GM19463 (cell line): ENCODE measurements around the gene RNH1.

ENCODE experiments used
- ATAC-seq: cut with Tn5 transposase; IDR thresholded peaks from one replicate; pipeline ENCODE4 v1.9.1; 2021; ENCODE audit warnings: mild to moderate bottlenecking, moderate library complexity; ENCODE audit not compliant: unreplicated experiment

Gene RNH1

GRCh38 chr11:460331-461199, 46.5 kb downstream of the RNH1 start:
- no peak for ATAC-seq

- ATAC-seq, result no peak
Measured at GRCh38 chr11:459511-460220, 47.4 kb downstream of the RNH1 start.

DNA sequence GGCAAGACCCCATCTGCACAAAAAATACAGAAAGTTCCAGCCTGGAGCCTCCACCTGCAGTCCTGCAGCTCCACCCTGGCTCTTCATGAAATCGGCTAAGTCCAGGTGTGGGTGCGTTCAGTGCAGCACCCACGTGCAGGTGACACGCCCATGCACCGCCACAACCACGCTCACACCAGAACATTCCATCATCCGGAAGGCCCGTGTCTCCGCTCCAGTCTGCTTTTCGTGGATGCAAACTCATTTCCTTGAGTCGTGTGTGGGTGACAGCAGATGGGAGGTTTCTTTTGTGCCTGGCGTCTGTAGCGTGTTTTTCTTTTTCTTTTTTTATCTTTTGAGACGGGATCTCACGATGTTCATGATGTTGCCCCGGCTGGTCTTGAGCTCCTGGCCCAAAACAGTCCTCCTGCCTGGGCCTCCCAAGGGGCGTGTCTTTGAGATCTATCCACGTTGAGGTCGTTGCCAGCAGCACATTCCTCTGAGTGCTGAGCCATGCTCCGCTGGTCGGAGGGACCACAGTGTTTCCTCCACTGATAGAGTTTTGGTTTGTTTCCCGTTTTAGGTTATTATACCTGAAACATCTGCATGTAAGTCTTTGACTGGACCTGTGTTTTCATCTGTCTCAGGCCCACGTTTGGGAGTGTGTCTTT, 49.8 kb downstream of the RNH1 start:
- no peak for ATAC-seq

DNA sequence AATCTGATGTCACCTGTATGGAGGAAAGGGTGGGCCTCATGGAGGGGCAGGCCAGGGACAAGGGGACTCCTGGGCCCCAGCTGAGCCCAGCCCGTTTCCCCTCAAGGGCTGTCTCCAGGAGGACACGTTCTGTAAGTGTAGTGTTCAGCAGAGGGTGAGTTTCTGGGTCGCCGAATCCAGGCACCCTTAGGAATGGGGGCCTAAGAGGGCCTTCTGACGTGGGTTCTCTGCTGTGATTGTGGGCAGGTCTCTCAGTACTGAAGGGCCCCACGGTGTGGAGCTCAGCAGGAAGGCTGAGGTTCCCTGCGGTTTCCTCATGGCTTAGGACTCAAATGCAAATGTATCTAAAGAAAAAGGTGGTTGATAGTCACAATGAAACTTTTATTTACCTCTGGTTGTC, 50.5 kb downstream of the RNH1 start:
- no peak for ATAC-seq

GRCh38 chr11:455566-456147, 51.4 kb downstream of the RNH1 start:
- ATAC-seq, result no peak

DNA sequence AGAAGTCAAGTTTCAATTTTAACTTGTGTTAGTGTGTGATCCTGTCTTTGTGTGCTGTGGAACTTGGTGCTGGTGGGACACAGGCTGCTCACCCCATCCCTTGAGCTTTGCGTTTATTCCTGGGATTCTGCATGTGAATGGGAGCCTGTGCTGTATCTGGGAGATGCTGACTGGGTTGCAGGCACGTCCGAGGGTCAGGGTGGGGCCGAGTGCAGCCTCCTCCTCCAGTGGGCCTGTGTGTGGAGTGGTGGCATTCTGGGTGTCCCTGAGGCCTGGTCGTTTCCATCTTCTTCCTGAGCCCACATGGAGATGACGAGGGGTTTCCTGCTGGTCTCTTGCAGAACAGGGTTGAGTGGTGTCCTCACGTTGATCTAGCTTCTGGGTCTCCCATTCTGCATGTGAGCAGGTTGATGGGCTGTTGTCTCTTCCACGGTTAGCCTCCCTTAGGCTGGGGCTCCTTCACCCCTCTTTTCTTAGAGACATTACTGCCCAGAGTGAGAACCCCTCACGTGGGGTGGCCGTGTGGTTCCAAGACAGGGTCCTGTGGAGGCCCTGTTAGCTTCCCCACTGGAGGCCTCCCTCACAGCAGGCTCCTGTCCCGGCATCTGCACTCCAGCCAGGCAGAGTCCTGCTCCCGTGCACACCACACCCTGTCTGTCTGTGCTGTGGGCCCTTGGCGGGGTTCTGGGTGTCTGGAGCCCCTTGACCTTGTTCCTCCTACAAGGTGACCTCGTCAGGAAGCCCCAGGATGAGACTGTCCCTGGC, 52.1 kb downstream of the RNH1 start:
- no peak for ATAC-seq

- no peak for ATAC-seq
Measured at GRCh38 chr11:454043-454442, 53.0 kb downstream of the RNH1 start.

GRCh38 chr11:453564-453963, 53.5 kb downstream of the RNH1 start:
- no peak for ATAC-seq

DNA sequence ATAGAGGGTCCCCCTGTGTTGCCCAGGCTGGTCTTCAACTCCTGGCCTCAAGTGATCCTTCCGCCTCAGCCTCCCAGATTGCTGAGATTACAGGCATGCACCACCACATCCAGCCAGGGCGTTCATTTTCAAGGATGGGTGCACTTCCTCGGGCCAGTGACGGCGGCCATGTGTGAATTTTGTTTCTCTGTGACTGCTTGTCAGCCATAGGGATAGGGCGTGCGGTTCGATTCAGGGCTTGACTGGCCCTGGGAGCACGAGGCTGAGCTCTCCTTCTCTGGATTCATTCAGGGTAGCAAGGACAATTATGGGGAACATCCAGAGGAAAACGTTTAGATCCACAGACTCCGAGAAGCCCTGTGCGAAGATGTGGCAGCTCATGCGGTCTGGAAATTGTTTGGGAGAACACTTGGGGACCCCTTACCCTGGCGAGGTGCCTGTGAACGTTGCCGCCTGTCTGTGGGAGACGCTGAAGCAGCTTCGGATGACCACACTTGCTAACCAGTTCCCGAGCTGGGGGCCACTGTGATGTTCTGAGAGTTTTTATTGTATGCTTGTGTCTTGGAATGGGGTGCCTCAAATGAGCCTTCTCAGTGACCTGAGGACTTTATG, 54.0 kb downstream of the RNH1 start:
- ATAC-seq, result no peak

DNA sequence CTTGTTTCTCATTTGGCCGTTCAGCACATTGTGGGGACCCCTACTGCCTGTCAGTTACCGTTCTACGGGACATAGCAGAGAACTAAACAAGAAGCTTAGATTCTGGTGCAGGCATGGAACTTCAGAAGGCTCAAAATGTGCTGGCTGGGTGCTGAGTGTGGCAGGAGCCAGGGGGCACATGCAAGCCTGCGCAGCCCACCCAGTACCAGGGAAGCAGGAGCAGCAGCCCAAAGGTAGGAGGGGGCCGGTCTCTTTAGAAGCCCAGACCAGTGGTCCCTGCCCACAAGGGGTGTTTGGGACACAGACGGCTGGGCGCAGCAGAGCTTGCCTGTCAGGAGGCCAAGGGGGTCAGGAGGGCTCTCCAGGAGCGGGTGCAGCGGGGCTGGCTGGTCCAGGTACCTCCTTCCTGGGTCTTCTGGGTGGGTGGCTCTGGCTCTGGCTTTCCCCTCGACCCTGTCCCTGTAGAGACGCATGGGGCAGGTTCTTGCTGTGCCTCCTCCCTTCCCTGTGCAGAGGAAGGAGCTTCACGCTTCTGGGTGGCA, 54.8 kb downstream of the RNH1 start:
- ATAC-seq, result no peak

DNA sequence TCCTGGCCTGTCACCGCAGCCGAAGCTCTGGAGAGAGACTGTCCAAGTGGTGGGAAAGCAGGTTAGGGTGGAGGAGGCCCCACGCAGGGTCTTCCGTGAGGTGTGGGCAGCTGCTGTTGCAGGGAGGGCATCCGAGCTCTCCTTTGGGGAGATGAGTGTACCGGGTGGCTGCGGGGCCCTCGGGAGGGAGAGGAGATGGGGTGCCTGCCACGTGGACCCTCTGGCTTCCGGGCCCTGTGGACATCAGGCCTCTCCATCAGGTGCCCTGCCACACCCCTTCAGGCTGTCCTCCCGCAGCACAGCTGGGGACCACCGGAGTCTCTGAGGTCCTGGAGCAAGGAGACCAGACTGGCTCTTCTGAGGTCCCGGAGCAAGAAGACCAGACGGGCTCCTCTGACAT, 55.3 kb downstream of the RNH1 start:
- ATAC-seq, result no peak

DNA sequence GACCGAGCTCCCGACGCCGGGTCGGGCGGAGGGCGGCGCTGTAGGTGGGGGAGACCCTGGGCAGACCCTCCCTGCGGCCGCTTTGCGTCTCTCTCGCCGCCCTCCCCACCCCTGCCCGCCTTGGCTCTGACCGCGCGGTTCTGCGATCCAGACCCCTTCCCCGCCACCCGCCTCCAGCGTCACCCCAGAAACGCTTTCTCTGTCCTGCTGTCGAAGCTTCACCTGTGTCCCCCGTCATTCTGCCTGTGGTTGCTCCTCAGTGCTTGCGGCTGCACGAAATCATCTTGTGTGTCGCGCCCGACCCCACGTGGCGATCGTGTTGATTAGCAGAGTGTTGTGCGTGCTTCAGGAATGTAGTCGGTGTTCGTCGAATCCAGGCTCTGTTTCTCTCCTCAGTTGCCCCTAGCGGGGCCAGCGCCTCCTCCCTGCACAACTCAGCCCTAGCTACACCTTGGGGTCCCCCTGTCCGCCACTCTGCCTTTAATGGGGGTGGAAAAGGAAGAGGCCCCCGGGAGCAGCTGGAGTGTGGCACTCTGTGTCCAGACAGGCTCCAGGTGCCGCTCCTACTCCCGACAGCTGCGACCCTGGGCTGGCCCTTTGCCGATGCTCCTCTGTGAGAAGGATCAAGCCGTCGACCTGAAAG, 56.1 kb downstream of the RNH1 start:
- ATAC-seq, result no peak

DNA sequence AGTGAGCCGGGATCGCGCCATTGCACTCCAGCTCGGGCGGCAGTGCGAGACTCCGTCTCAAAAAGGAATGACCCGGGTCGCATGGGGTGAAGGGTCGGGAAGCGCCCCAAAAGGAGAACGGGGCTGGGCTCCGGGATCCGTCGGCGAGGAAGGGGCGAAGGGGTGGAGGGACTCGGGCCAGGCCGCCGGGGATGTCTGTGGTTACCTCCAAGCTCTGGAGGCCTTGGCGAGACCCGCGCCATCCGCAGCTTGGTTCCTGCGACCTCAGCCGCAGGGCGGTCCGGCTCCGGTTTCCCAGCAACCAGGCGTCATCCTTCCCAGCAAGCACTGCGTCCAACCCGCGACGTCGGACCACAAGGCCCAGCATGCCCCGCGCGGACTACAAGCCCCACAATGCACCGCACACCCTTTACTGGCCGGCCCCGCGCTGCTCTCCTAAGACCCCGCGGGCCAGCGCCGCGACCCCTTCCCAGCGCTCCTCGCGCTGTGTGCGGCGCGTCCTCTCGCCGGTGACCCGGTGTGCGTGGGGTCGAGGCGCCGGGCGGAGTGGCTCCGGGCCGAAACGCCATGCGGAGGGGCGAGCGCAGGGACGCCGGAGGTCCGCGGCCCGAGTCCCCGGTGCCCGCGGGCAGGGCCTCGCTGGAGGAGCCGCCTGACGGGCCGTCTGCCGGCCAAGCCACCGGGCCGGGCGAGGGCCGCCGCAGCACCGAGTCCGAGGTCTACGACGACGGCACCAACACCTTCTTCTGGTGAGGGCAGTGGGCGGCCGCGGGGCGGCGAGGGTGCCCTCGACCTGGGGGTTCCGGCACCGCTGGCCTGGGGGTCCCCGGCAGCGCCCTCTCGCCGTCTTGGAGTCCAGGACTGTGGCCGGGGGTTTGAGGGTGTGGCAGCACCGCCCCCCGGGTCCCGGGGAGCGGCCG, 56.9 kb downstream of the RNH1 start, which contains the start of gene PTDSS2:
TSS of gene PTDSS2 (plus strand) at position 391 of the 920 bp plus-strand sequence. CDS start at position 568, 177 bp downstream.
- ATAC-seq, result peak; percentile 73

DNA sequence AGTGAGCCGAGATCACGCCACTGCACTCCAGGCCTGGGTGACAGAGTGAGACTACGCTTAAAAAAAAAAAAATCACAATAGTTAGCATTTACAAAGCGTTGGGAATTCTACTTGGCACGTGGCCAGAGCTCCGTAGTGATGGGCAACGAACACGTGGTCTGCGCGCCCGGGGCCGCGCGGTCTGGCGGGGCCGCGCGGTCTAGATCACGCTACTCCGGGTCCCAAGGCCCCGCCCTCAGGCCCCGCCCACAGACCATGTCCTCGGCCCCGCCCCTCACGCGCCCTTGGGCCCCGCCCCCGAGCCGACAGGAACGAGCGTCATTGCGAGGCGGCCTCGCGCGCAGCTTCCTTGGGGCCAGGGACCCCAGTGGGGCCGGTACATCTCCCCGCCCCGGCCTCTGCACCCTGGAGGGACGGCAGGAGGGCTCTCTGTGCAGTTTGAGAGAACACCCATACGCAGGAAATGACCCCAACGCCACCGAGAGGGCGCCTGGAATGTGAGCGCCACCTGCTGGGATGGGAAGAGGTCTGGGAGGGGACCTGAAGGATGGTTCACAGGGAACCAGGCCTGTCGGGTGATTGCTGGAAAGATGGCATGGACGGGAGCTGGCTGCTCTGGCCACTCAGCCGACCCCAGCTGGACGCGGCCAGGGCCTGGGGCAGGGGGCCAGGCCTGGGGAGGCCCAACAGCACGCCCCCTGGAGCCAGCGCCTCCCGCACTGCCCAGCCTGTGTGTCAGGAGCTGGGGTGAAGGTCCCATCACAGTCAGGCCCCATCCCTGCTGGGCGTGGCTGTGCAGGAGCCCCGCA, 58.9 kb downstream of the RNH1 start:
- peak; percentile 58 for ATAC-seq

DNA sequence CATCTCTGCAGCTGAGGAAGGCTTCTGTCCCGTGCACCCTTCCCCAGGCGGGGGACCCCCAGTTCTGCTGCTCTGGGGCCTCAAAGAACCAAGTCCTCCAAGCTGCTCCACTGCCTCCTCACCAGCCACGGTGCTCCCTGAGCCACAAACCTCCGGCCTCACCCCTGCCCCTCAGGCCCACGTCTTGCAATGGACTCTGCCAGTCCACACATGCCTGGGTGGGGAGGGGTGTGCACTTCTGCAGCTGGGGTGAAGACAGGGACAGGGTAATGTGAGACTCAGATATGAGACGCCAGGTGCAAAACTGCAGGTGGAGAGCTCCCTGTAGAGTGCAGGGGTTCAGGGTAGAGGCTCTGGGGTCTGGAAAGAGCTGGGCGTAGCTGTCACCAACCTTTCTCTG, 60.2 kb downstream of the RNH1 start:
- no peak for ATAC-seq

- ATAC-seq, result no peak
Measured at GRCh38 chr11:445765-446588, 61.1 kb downstream of the RNH1 start.
